Measurements from ENCODE around the gene RABGAP1. TPM values are rescaled to one million over a fixed set of nuclear protein-coding genes. Genes with fewer than 3 reads are reported as not detected.
A peak's percentile ranks its signal among the peaks of the same experiment; 100 is the strongest.

The RABGAP1 gene
- total and polyA plus RNA-seq, 10 of the 15 experiments (the other 5 are each of a cell fraction or from before 2014, with no cell fraction given): 2.6 to 31.6 (median 12.5) TPM

DNA sequence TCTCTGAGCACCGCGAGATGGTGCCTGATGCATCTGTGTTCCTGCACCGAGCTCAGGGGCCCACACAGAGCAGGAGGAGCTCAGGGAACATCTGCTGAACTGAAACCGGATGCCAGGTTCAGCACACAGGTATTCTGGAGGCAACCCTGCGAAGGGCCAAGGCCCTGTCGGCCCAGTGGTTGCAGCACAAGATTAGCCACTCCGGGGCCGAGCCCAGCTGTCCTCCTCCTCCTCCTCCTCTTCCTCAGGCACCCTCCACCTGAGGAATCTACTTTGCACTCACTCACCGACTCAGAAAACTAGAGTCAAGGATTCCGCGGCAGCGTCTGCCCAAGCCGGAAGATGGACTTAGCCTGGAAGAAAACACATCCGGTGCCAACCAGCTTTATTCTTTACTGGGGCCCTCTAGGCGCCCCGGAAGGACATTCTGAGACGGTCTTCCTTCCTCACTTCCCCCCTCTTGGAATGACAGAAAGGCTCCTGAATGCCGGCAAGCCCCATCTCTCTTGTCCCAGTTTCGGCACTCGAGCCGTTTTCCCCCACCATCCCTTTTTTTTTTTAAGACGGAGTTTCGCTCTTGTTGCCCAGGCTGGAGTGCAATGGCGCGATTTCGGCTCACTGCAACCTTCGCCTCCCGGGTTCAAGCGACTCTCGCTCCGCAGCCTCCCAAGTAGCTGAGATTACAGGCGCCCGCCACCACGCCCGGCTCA lies 27.7 kb upstream of the RABGAP1 start, which contains the start of gene ZBTB6 (continued):
- TF ChIP-seq ATF7 (IDR thresholded peaks at IDR 0.05; ENCODE audit: low read depth) (peak; percentile 47; the same call in 1 of the 2 replicates), TCF7 (IDR thresholded peaks at IDR 0.05; ENCODE audit: borderline replicate concordance) (0 out of 2 replicates have a peak, but pooled peaks have one; percentile 7), IKZF2 (IDR thresholded peaks at IDR 0.05) (peak in 1 of 2 experiments; percentile 52), TCF12 (IDR thresholded peaks at IDR 0.05; ENCODE audit: low read depth, low read length) (peak; percentile 82), SMAD5 (IDR thresholded peaks at IDR 0.05; ENCODE audit: low read depth) (peak; percentile 87; the same call in 1 of the 2 replicates), MTA2 (IDR thresholded peaks at IDR 0.05; ENCODE audit: low read depth) (peak; percentile 91), MXI1 (IDR thresholded peaks at IDR 0.05; ENCODE audit: low read depth, low read length) (peak; percentile 75), NR2C1 (IDR thresholded peaks at IDR 0.05) (peak; percentile 99), SMC3 (IDR thresholded peaks at IDR 0.05; ENCODE audit: borderline replicate concordance, low read length) (no peak; the same call in 1 of the 2 replicates), RBBP5 (conservative IDR thresholded peaks at IDR 0.05) (no peak), SIN3A (IDR thresholded peaks at IDR 0.05; ENCODE audit: low read depth, low read length) (0 out of 2 replicates have a peak, but pooled peaks have one; percentile 56), RUNX3 (IDR thresholded peaks at IDR 0.05; ENCODE audit: low read length) (peak; percentile 47; the same call in 1 of the 2 replicates), POLR2A (IDR thresholded peaks at IDR 0.05; ENCODE audit: low read depth, low read length) (peak; percentile 92), CBX5 (IDR thresholded peaks at IDR 0.05; ENCODE audit: low read depth) (0 out of 2 replicates have a peak, but pooled peaks have one; percentile 55), MEF2A (IDR thresholded peaks at IDR 0.05; ENCODE audit: insufficient read depth, low read depth, low read length) (0 out of 2 replicates have a peak, but pooled peaks have one; percentile 6)
- TF ChIP-seq, protein P1, sequence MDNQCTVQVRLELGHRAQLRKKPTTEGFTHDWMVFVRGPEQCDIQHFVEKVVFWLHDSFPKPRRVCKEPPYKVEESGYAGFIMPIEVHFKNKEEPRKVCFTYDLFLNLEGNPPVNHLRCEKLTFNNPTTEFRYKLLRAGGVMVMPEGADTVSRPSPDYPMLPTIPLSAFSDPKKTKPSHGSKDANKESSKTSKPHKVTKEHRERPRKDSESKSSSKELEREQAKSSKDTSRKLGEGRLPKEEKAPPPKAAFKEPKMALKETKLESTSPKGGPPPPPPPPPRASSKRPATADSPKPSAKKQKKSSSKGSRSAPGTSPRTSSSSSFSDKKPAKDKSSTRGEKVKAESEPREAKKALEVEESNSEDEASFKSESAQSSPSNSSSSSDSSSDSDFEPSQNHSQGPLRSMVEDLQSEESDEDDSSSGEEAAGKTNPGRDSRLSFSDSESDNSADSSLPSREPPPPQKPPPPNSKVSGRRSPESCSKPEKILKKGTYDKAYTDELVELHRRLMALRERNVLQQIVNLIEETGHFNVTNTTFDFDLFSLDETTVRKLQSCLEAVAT (IDR thresholded peaks at IDR 0.05): peak; percentile 75; the same call in 1 of the 2 replicates
- TF ChIP-seq, protein P2, sequence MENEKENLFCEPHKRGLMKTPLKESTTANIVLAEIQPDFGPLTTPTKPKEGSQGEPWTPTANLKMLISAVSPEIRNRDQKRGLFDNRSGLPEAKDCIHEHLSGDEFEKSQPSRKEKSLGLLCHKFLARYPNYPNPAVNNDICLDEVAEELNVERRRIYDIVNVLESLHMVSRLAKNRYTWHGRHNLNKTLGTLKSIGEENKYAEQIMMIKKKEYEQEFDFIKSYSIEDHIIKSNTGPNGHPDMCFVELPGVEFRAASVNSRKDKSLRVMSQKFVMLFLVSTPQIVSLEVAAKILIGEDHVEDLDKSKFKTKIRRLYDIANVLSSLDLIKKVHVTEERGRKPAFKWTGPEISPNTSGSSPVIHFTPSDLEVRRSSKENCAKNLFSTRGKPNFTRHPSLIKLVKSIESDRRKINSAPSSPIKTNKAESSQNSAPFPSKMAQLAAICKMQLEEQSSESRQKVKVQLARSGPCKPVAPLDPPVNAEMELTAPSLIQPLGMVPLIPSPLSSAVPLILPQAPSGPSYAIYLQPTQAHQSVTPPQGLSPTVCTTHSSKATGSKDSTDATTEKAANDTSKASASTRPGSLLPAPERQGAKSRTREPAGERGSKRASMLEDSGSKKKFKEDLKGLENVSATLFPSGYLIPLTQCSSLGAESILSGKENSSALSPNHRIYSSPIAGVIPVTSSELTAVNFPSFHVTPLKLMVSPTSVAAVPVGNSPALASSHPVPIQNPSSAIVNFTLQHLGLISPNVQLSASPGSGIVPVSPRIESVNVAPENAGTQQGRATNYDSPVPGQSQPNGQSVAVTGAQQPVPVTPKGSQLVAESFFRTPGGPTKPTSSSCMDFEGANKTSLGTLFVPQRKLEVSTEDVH (IDR thresholded peaks at IDR 0.05; ENCODE audit: low read depth, partially characterized antibody): peak; percentile 94
